DMS 273 treated with DMSO at 0.1 percent for 48 hours (cell line): Measurements from ENCODE around the gene FAM120B.

Experiments
- DNase-seq: peaks from one replicate; lab custom pipeline; 2025; lab: John Stamatoyannopoulos, UW

FAM120B gene

GRCh38 chr6:170271771-170272314 lies 34.7 kb upstream of the FAM120B start:
- DNase-seq = no peak

GRCh38 chr6:170272341-170273065 lies 34.1 kb upstream of the FAM120B start:
- no peak for DNase-seq

GRCh38 chr6:170273191-170273590 lies 33.4 kb upstream of the FAM120B start:
- no peak for DNase-seq

GRCh38 chr6:170273681-170274080 lies 32.9 kb upstream of the FAM120B start:
- no peak for DNase-seq

- DNase-seq = no peak
These were observed 31.6 kb upstream of the FAM120B start for GRCh38 chr6:170274713-170275560.

GRCh38 chr6:170276369-170277057 lies 30.0 kb upstream of the FAM120B start:
- no peak for DNase-seq

GRCh38 chr6:170277893-170278742 lies 28.4 kb upstream of the FAM120B start:
- DNase-seq = no peak

GRCh38 chr6:170278743-170279094 lies 27.8 kb upstream of the FAM120B start:
- DNase-seq = no peak

GRCh38 chr6:170279426-170279825 lies 27.1 kb upstream of the FAM120B start:
- no peak for DNase-seq

- DNase-seq = peak; percentile 59
These were observed 26.4 kb upstream of the FAM120B start for GRCh38 chr6:170279977-170280688.

- DNase-seq = no peak
These were observed 25.9 kb upstream of the FAM120B start for GRCh38 chr6:170280689-170281045.

- no peak for DNase-seq
These were observed 24.9 kb upstream of the FAM120B start for GRCh38 chr6:170281331-170282292.

- DNase-seq = no peak
These were observed 23.9 kb upstream of the FAM120B start for GRCh38 chr6:170282512-170283158.

- no peak for DNase-seq
These were observed 23.1 kb upstream of the FAM120B start for GRCh38 chr6:170283212-170284081.

GRCh38 chr6:170284126-170284773 lies 22.3 kb upstream of the FAM120B start:
- DNase-seq = no peak

- DNase-seq = no peak
These were observed 21.6 kb upstream of the FAM120B start for GRCh38 chr6:170284866-170285469.

GRCh38 chr6:170285482-170285881 lies 21.1 kb upstream of the FAM120B start:
- DNase-seq = no peak
